Endothelial cell of umbilical vein (primary cell): Measurements from ENCODE around the gene ATXN10. TPM values are rescaled to one million over a fixed set of nuclear protein-coding genes. Genes with fewer than 3 reads are reported as not detected.

ENCODE experiments used
- Bru-seq: library from RNA; stranded (reverse); fragments of 400-500 nt; gene quantifications from one replicate; lab custom pipeline; 2021; lab: Mats Ljungman, UMichigan
- BruChase-seq, 2 experiments: library from RNA; stranded (reverse); fragments of 400-500 nt; gene quantifications; one replicate each; lab custom pipeline; 2021; lab: Mats Ljungman, UMichigan
- BruUV-seq: library from RNA; stranded (reverse); fragments of 400-500 nt; replicated peaks from 2 replicates; lab custom pipeline; 2021; lab: Mats Ljungman, UMichigan
- CTCF ChIA-PET: fragments of 300-600, 350-600 bp; sonication (Branson Sonifier 250); formaldehyde crosslinking; loops from one replicate; lab custom pipeline; 2021; ENCODE audit warnings: antibody characterized with exemption, inconsistent platforms; lab: Charles Lee
- POLR2A ChIA-PET: fragments of 300-600, 350-600 bp; sonication (Branson Sonifier 250); formaldehyde crosslinking; loops from one replicate; lab custom pipeline; 2021; ENCODE audit warnings: antibody characterized with exemption, inconsistent platforms; lab: Charles Lee
- DNase-seq: peaks from one replicate; pipeline ENCODE4 v3.0.0-alpha.2; 2011; ENCODE audit warnings: low read depth, low spot score
- FAIRE-seq: peaks from 2 replicates; lab custom pipeline; 2011; peaks lifted over from hg19 to GRCh38; lab: Jason Lieb, UNC
- H2AFZ ChIP-seq: 2 replicates; pipeline ENCODE4 v1.6.0; 2012; ENCODE audit warnings: low read depth, low read length, control low read depth, inconsistent platforms
- H3K27ac ChIP-seq: 2 replicates; pipeline ENCODE4 v1.5.1; 2011; ENCODE audit warnings: low read depth, mild to moderate bottlenecking, control low read depth, low read length, moderate library complexity; ENCODE audit not compliant: insufficient read depth
- H3K27me3 ChIP-seq, 2 experiments: 2 replicates each; pipeline versions ENCODE4 v1.6.0 to v1.6.1; 2011; ENCODE audit warnings: low read length in 2 of 2, mixed read lengths in 1 of 2; ENCODE audit not compliant: control insufficient read depth in 2 of 2, insufficient read depth in 2 of 2
- H3K36me3 ChIP-seq, 2 experiments: 2 replicates in 1 of 2; 3 replicates in 1 of 2; pipeline ENCODE4 v1.5.1; 2011; ENCODE audit warnings: low read length in 2 of 2, mild to moderate bottlenecking in 1 of 2, moderate library complexity in 1 of 2; ENCODE audit not compliant: control insufficient read depth in 2 of 2, insufficient read depth in 2 of 2; ENCODE audit errors: extremely low read depth in 1 of 2
- H3K4me1 ChIP-seq: 3 replicates; pipeline ENCODE4 v1.5.1; 2011; ENCODE audit warnings: mild to moderate bottlenecking, low read length; ENCODE audit not compliant: control insufficient read depth, insufficient read depth; ENCODE audit errors: extremely low read depth
- H3K4me2 ChIP-seq: 2 replicates; pipeline ENCODE4 v1.6.1; 2011; ENCODE audit warnings: low read length, control low read depth, mixed read lengths; ENCODE audit not compliant: insufficient read depth
- H3K4me3 ChIP-seq, 3 experiments: fragments of 200-600 bp in 1 of 3; sonication (generic), shearing (Covaris generic) in 1 of 3; replicated peaks in 1 of 3; 2 replicates each; pipeline ENCODE4 v1.5.1; 2011 to 2016; ENCODE audit warnings: control low read depth in 3 of 3, low read length in 3 of 3, mild to moderate bottlenecking in 2 of 3, inconsistent platforms in 1 of 3, low read depth in 1 of 3, moderate library complexity in 1 of 3; ENCODE audit not compliant: insufficient read depth in 1 of 3
- H3K79me2 ChIP-seq: 2 replicates; pipeline ENCODE4 v1.6.0; 2012; ENCODE audit warnings: low read length, inconsistent platforms; ENCODE audit not compliant: control insufficient read depth, insufficient read depth
- H3K9ac ChIP-seq: replicated peaks from 2 replicates; pipeline ENCODE3; 2011; ENCODE audit warnings: low read length, control low read depth; ENCODE audit not compliant: insufficient read depth; ENCODE audit errors: extremely low read depth
- H3K9me1 ChIP-seq: replicated peaks from 3 replicates; pipeline ENCODE4 v1.6.0; 2011; ENCODE audit warnings: mild to moderate bottlenecking, low read length; ENCODE audit not compliant: control insufficient read depth, insufficient read depth; ENCODE audit errors: extremely low read depth
- H3K9me3 ChIP-seq: replicated peaks from 2 replicates; pipeline ENCODE4 v1.5.1; 2012; ENCODE audit warnings: low read length, inconsistent platforms; ENCODE audit not compliant: control insufficient read depth, insufficient read depth
- H4K20me1 ChIP-seq: replicated peaks from 2 replicates; pipeline ENCODE3; 2011; ENCODE audit warnings: mild to moderate bottlenecking, low read length; ENCODE audit not compliant: control insufficient read depth, insufficient read depth; ENCODE audit errors: extremely low read depth
- EZH2 ChIP-seq: IDR thresholded peaks from 2 replicates; pipeline ENCODE4 v1.6.1; 2012; ENCODE audit warnings: borderline replicate concordance, low read depth, mild to moderate bottlenecking, moderate library complexity, low read length, inconsistent platforms; ENCODE audit not compliant: severe bottlenecking
- FOS ChIP-seq: IDR thresholded peaks from 2 replicates; pipeline ENCODE4 v1.6.1; 2011; ENCODE audit warnings: mild to moderate bottlenecking, low read length, moderate library complexity, borderline replicate concordance; ENCODE audit not compliant: insufficient read depth
- GATA2 ChIP-seq: IDR thresholded peaks from 2 replicates; pipeline ENCODE4 v1.7.0; 2011; ENCODE audit warnings: low read depth, mild to moderate bottlenecking, moderate library complexity, mixed read lengths, low read length; ENCODE audit not compliant: insufficient read length, insufficient read depth
- JUN ChIP-seq: IDR thresholded peaks from 2 replicates; pipeline ENCODE4 v1.6.1; 2011; ENCODE audit warnings: borderline replicate concordance, low read depth; ENCODE audit not compliant: insufficient read length, insufficient read depth
- MYC ChIP-seq: IDR thresholded peaks from one replicate; pipeline ENCODE4 v1.6.1; 2011; ENCODE audit warnings: mild to moderate bottlenecking, low read depth, low read length
- POLR2A ChIP-seq: IDR thresholded peaks from 2 replicates; pipeline ENCODE4 v1.6.1; 2012; ENCODE audit warnings: low read depth, mild to moderate bottlenecking, control low read depth, low read length
- POLR2AphosphoS5 ChIP-seq: IDR thresholded peaks from 2 replicates; pipeline ENCODE4 v1.6.1; 2012; ENCODE audit warnings: low read depth, mild to moderate bottlenecking, control low read depth, low read length, moderate library complexity; ENCODE audit not compliant: insufficient read depth
- dilution Hi-C: fragments of 300-500 bp; cut with MboI; formaldehyde crosslinking; loops from one replicate; pipeline ENCODE4 v1.15.0; 2019; ENCODE audit warnings: low sequenced_read_pairs; ENCODE audit not compliant: extremely low pct_ligation_motif_present
- intact Hi-C: fragments of 100-400 bp; cut with micrococcal nuclease; formaldehyde crosslinking; loops from one replicate; pipeline ENCODE4 v1.10.0; 2022
- long read RNA-seq: library from polyadenylated mRNA; stranded (forward); transcript quantifications from one replicate; pipeline ENCODE4 v2.0.0, GENCODE V29; 2021
- polyA minus RNA-seq, 3 experiments: library from RNA; depleted of rRNA, polyadenylated mRNA; stranded (reverse); fragments of >200 nt; gene quantifications; 1 replicate in 1 of 3; 2 replicates in 2 of 3; pipeline ENCODE4 v1.2.3, GENCODE V29; 2011
- polyA plus RNA-seq, 4 experiments: library from polyadenylated mRNA; depleted of rRNA in 3 of 4; stranded (reverse) in 3 of 4; unstranded in 1 of 4; fragments of >200 nt; gene quantifications; 2 replicates each; pipeline versions ENCODE4 v1.2.1 to v1.2.3, GENCODE V29; 2011 to 2012; ENCODE audit warnings: missing spikeins in 1 of 4
- total RNA-seq: library from RNA; stranded (reverse); gene quantifications from 2 replicates; pipeline ENCODE4 v1.2.3, GENCODE V29; 2021
- TF ChIP-seq, protein P1 (sequence below): IDR thresholded peaks from 2 replicates; pipeline ENCODE4 v1.6.1; 2011; ENCODE audit not compliant: insufficient read depth, insufficient read length
- TF ChIP-seq, protein P2 (sequence below), 2 donors: IDR thresholded peaks; 1 replicate in 1 of 2; 2 replicates in 1 of 2; pipeline ENCODE4 v1.5.1; 2011; ENCODE audit warnings: low read length in 2 of 2, mild to moderate bottlenecking in 2 of 2, moderate library complexity in 2 of 2, control low read depth in 1 of 2, inconsistent platforms in 1 of 2, low read depth in 1 of 2; ENCODE audit not compliant: insufficient read depth in 1 of 2; ENCODE audit errors: extremely low read depth in 1 of 2

Gene ATXN10, protein sequence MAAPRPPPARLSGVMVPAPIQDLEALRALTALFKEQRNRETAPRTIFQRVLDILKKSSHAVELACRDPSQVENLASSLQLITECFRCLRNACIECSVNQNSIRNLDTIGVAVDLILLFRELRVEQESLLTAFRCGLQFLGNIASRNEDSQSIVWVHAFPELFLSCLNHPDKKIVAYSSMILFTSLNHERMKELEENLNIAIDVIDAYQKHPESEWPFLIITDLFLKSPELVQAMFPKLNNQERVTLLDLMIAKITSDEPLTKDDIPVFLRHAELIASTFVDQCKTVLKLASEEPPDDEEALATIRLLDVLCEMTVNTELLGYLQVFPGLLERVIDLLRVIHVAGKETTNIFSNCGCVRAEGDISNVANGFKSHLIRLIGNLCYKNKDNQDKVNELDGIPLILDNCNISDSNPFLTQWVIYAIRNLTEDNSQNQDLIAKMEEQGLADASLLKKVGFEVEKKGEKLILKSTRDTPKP
- total RNA-seq (91.9 and 107 TPM in 2 replicates), polyA plus RNA-seq (48.5 and 73.2 TPM in 2 replicates), polyA minus RNA-seq (222 and 286 TPM in 2 replicates), Bru-seq, nascent RNA (percentile 87 among the genes with signal in this experiment), BruChase-seq, experiment 1, labeled RNA remaining after a 6-hour chase (percentile 78 among the genes with signal in this experiment), BruChase-seq, experiment 2, labeled RNA remaining after a 2-hour chase (percentile 84 among the genes with signal in this experiment)
- 108 and 118 TPM in 2 replicates for polyA plus RNA-seq (2011; cell fraction: cytosol; rRNA removed)
- 61.4 and 67.8 TPM in 2 replicates for polyA plus RNA-seq (2011; cell fraction: nucleus; rRNA removed)
- polyA plus RNA-seq (2012), result 95.3 and 134 TPM in 2 replicates
- polyA minus RNA-seq (2011; cell fraction: cytosol; rRNA and poly(A)+ RNA removed), result 42.4 TPM
- 67.5 and 93.3 TPM in 2 replicates for polyA minus RNA-seq (2011; cell fraction: nucleus; rRNA and poly(A)+ RNA removed)
- long read RNA-seq, transcript ATXN10-201 (12 exons, 3,329 nt), result major isoform, 157 of 174 reads
- long read RNA-seq, partial matches to known transcripts, result 10 of 174 reads
- long read RNA-seq, other reads (novel, unspliced or antisense), result 7 of 174 reads

DNA sequence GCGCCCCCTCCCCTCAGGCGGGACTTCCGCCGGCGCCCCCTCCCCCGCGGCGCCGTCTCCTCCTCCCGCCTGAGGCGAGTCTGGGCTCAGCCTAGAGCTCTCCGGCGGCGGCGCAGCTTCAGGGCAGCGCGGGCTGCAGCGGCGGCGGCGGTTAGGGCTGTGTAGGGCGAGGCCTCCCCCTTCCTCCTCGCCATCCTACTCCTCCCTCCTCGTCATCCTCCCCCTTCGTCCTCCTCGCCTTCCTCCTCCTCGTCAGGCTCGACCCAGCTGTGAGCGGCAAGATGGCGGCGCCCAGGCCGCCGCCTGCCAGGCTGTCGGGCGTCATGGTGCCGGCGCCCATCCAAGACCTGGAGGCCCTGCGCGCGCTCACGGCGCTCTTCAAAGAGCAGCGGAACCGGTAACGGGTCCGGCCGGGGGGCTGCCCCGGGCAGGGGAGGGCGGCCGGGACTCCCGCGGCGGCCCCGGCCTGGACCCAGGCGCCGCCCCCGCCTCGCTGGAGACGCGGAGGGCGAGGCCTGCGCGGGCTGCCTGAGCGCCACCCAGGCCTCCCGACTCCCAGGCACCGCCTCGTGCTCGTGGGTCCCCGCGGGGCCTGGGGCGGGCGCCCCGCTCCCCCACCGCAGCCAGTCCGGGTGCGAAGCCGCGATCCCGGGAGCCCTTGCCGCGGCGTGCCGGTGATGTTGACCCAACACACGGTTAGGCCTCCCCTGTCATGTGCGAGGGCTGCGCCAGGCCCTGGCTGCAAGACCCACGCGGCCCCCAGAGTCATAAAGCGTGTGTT is at the start of gene ATXN10:
ATXN10 (plus strand) TSS at position 52 of the 781 bp plus-strand sequence; CDS start at position 282, 230 bp downstream.
- Histone ChIP-seq H3K79me2 (peaks cover 41% of the 10 kb centered on the region), H3K4me2 (peak within 1 kb of the TSS; percentile 42), H3K9me3 (no peaks in the 10 kb centered on the region), H3K27me3 (peaks cover 0 to 2% of the 10 kb centered on the region in 2 experiments), H3K9me1 (no peaks in the 10 kb centered on the region), H3K4me3 (peak within 1 kb of the TSS; percentile 48 to 80 (median 57)), H3K27ac (peak within 1 kb of the TSS; percentile 29), H2AFZ (peak within 1 kb of the TSS; percentile 17), H3K9ac (peak within 1 kb of the TSS; percentile 72), H3K4me1 (peaks cover 12% of the 10 kb centered on the region), H3K36me3 (peaks cover 0 to 2% of the 10 kb centered on the region in 2 experiments), H4K20me1 (peaks cover 3% of the 10 kb centered on the region)
- no TSS peak for BruUV-seq
- intact Hi-C loops, result loop anchor here (5.0 kb wide), 1 partner anchor 70 kb away; no protein-coding TSS in a partner anchor
- DNase-seq, result peak; percentile 77
- ChIA-PET CTCF (interaction anchor here (1.2 kb wide), 3 partner anchors 14 to 173 kb away, joined by 3 to 4 read pairs (median 3); no protein-coding TSS in a partner anchor), POLR2A (interaction anchor here (0.7 kb wide), 1 partner anchor 547 kb away, joined by 3 read pairs; no protein-coding TSS in a partner anchor)
- TF ChIP-seq, protein P1, sequence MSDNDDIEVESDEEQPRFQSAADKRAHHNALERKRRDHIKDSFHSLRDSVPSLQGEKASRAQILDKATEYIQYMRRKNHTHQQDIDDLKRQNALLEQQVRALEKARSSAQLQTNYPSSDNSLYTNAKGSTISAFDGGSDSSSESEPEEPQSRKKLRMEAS, result peak; percentile 17
- TF ChIP-seq MYC, result no peak
- no peak for TF ChIP-seq POLR2AphosphoS5
- no peak for TF ChIP-seq GATA2
- no peak for TF ChIP-seq FOS
- TF ChIP-seq, protein P2, sequence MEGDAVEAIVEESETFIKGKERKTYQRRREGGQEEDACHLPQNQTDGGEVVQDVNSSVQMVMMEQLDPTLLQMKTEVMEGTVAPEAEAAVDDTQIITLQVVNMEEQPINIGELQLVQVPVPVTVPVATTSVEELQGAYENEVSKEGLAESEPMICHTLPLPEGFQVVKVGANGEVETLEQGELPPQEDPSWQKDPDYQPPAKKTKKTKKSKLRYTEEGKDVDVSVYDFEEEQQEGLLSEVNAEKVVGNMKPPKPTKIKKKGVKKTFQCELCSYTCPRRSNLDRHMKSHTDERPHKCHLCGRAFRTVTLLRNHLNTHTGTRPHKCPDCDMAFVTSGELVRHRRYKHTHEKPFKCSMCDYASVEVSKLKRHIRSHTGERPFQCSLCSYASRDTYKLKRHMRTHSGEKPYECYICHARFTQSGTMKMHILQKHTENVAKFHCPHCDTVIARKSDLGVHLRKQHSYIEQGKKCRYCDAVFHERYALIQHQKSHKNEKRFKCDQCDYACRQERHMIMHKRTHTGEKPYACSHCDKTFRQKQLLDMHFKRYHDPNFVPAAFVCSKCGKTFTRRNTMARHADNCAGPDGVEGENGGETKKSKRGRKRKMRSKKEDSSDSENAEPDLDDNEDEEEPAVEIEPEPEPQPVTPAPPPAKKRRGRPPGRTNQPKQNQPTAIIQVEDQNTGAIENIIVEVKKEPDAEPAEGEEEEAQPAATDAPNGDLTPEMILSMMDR (IDR thresholded peaks at IDR 0.05; ENCODE audit: extremely low read depth in 1 of 2, insufficient read depth in 1 of 2, low read depth in 1 of 2, low read length in 2 of 2), result no peak
- TF ChIP-seq POLR2A, result peak; percentile 31
- TF ChIP-seq JUN, result no peak
- TF ChIP-seq EZH2, result no peak
- dilution Hi-C loops, result no loop called here
- peak; percentile 43 for FAIRE-seq
